ENCODE data around the gene CFAP46. TPM values are rescaled to one million over a fixed set of nuclear protein-coding genes. Genes with fewer than 3 reads are reported as not detected.

CFAP46 gene
- total RNA-seq, 2 experiments from 2014 or later = not detected

GRCh38 chr10:132922872-132923271 is 19.5 kb downstream of the CFAP46 start:
- no peaks in the 10 kb centered on the region for H3K9me3 ChIP-seq (ENCODE audit: low read length)
- no peak overlapping the region for H3K4me2 ChIP-seq (ENCODE audit: low read length)
- POLR2A ChIA-PET = no interaction called here
- BruUV-seq (replicated peaks) = no TSS peak
- H3K27ac ChIP-seq (ENCODE audit: low read depth, low read length, poor library complexity, severe bottlenecking) = no peak overlapping the region
- CTCF ChIA-PET (ENCODE audit: unreplicated experiment) = no interaction called here
- no peak for DNase-seq (ENCODE audit: low spot score)
- H3K79me2 ChIP-seq (ENCODE audit: insufficient read depth, low read depth, low read length) = no peaks in the 10 kb centered on the region
- intact Hi-C loops (cut with micrococcal nuclease; ENCODE audit: unreplicated experiment) = no loop called here
- TF ChIP-seq EZH2phosphoT487 (IDR thresholded peaks at IDR 0.05; ENCODE audit: borderline replicate concordance, low read depth, low read length) (no peak), CTCF (conservative IDR thresholded peaks at IDR 0.05; ENCODE audit: low read length) (no peak)
- H3K36me3 ChIP-seq (ENCODE audit: insufficient read depth, low read length) = no peaks in the 10 kb centered on the region
- no peaks in the 10 kb centered on the region for H3K9me2 ChIP-seq (ENCODE audit: insufficient read depth, low read length)
- H4K20me1 ChIP-seq (ENCODE audit: insufficient read depth, low read length) = no peaks in the 10 kb centered on the region
- no peak overlapping the region for H2AFZ ChIP-seq (ENCODE audit: low read length)
- no peaks in the 10 kb centered on the region for H3K4me1 ChIP-seq (ENCODE audit: insufficient read depth, low read length, poor library complexity, severe bottlenecking)
- no peak overlapping the region for H3K4me3 ChIP-seq (ENCODE audit: low read depth, low read length, poor library complexity, severe bottlenecking)

- Histone ChIP-seq H3K27ac (ENCODE audit: low read depth, low read length, poor library complexity, severe bottlenecking) (no peak overlapping the region), H3K79me2 (ENCODE audit: insufficient read depth, low read depth, low read length) (no peaks in the 10 kb centered on the region), H3K9me2 (ENCODE audit: insufficient read depth, low read length) (no peaks in the 10 kb centered on the region), H4K20me1 (ENCODE audit: insufficient read depth, low read length) (no peaks in the 10 kb centered on the region), H3K4me3 (ENCODE audit: low read depth, low read length, poor library complexity, severe bottlenecking) (no peak overlapping the region), H3K4me1 (ENCODE audit: insufficient read depth, low read length, poor library complexity, severe bottlenecking) (no peaks in the 10 kb centered on the region), H3K4me2 (ENCODE audit: low read length) (no peak overlapping the region), H3K9me3 (ENCODE audit: low read length) (no peaks in the 10 kb centered on the region), H2AFZ (ENCODE audit: low read length) (no peak overlapping the region), H3K36me3 (ENCODE audit: insufficient read depth, low read length) (no peaks in the 10 kb centered on the region)
- BruUV-seq (replicated peaks) = no TSS peak
- no peak for TF ChIP-seq CTCF (conservative IDR thresholded peaks at IDR 0.05; ENCODE audit: low read length)
- TF ChIP-seq EZH2phosphoT487 (IDR thresholded peaks at IDR 0.05; ENCODE audit: borderline replicate concordance, low read depth, low read length) = no peak
- POLR2A ChIA-PET = no interaction called here
- CTCF ChIA-PET (ENCODE audit: unreplicated experiment) = no interaction called here
- DNase-seq (ENCODE audit: low spot score) = no peak
- intact Hi-C loops (cut with micrococcal nuclease; ENCODE audit: unreplicated experiment) = no loop called here
Observed at GRCh38 chr10:132921818-132922807, 20.3 kb downstream of the CFAP46 start.

- H3K4me1 ChIP-seq (ENCODE audit: insufficient read depth, low read length, poor library complexity, severe bottlenecking) = no peaks in the 10 kb centered on the region
- no peaks in the 10 kb centered on the region for H3K79me2 ChIP-seq (ENCODE audit: insufficient read depth, low read depth, low read length)
- no peaks in the 10 kb centered on the region for H4K20me1 ChIP-seq (ENCODE audit: insufficient read depth, low read length)
- no peak overlapping the region for H3K4me3 ChIP-seq (ENCODE audit: low read depth, low read length, poor library complexity, severe bottlenecking)
- H2AFZ ChIP-seq (ENCODE audit: low read length) = no peak overlapping the region
- no peak overlapping the region for H3K27ac ChIP-seq (ENCODE audit: low read depth, low read length, poor library complexity, severe bottlenecking)
- ChIA-PET CTCF (ENCODE audit: unreplicated experiment) (no interaction called here), POLR2A (no interaction called here)
- intact Hi-C loops (cut with micrococcal nuclease; ENCODE audit: unreplicated experiment) = no loop called here
- no peak overlapping the region for H3K4me2 ChIP-seq (ENCODE audit: low read length)
- no peaks in the 10 kb centered on the region for H3K36me3 ChIP-seq (ENCODE audit: insufficient read depth, low read length)
- no peak for DNase-seq (ENCODE audit: low spot score)
- H3K9me3 ChIP-seq (ENCODE audit: low read length) = no peaks in the 10 kb centered on the region
- H3K9me2 ChIP-seq (ENCODE audit: insufficient read depth, low read length) = no peaks in the 10 kb centered on the region
- BruUV-seq (replicated peaks) = no TSS peak
- TF ChIP-seq EZH2phosphoT487 (IDR thresholded peaks at IDR 0.05; ENCODE audit: borderline replicate concordance, low read depth, low read length) (no peak), CTCF (conservative IDR thresholded peaks at IDR 0.05; ENCODE audit: low read length) (no peak)
Observed at GRCh38 chr10:132921086-132921485, 21.3 kb downstream of the CFAP46 start.
